ENCODE results near the gene CYP2E1. TPM values are rescaled to one million over a fixed set of nuclear protein-coding genes. Genes with fewer than 3 reads are reported as not detected.

Gene CYP2E1
- total RNA-seq, 1 experiment from 2014 or later = 0.13 TPM

- Histone ChIP-seq H3K23me2 (ENCODE audit: insufficient read length, low read depth, low read length, poor library complexity, severe bottlenecking) (no peaks in the 10 kb centered on the region), H3K79me1 (ENCODE audit: insufficient read depth, low read depth, low read length, poor library complexity, severe bottlenecking) (no peaks in the 10 kb centered on the region), H3K27me3 (ENCODE audit: insufficient read depth, low read length) (no peaks in the 10 kb centered on the region; the same call in 1 of the 2 replicates), H3K4me1 (ENCODE audit: insufficient read depth, low read length) (no peaks in the 10 kb centered on the region), H2BK12ac (ENCODE audit: insufficient read length, low read depth, low read length) (no peak overlapping the region), H3K4me2 (ENCODE audit: insufficient read depth, insufficient read length, low read length) (no peak overlapping the region), H2BK20ac (ENCODE audit: low read depth, low read length, poor library complexity, severe bottlenecking) (no peak overlapping the region), H4K8ac (replicated peaks; ENCODE audit: insufficient read length, low read depth, low read length) (no peak overlapping the region), H3K79me2 (ENCODE audit: insufficient read depth, low read length) (no peaks in the 10 kb centered on the region), H2BK5ac (ENCODE audit: insufficient read length, low read length) (no peak overlapping the region), H3K23ac (ENCODE audit: insufficient read length, low read depth, low read length) (no peak overlapping the region), H2BK120ac (ENCODE audit: low read depth, low read length, poor library complexity, severe bottlenecking) (no peak overlapping the region), H3K4ac (ENCODE audit: low read depth, low read length) (no peak overlapping the region), H4K91ac (ENCODE audit: insufficient read length, low read depth, low read length) (no peak overlapping the region), H2AK5ac (ENCODE audit: insufficient read length, low read length) (no peak overlapping the region), H3K27ac (ENCODE audit: insufficient read length, low read depth, low read length) (no peak overlapping the region), H2BK15ac (ENCODE audit: low read depth, low read length) (no peak overlapping the region), H3K14ac (ENCODE audit: insufficient read depth, low read length) (no peak overlapping the region), H2AFZ (ENCODE audit: low read length) (no peak overlapping the region), H3K56ac (ENCODE audit: insufficient read length, low read depth, low read length) (no peak overlapping the region), H4K5ac (ENCODE audit: insufficient read length, low read depth, low read length) (no peak overlapping the region), H3K9ac (ENCODE audit: extremely low read depth, insufficient read length, low read length) (no peak overlapping the region), H3K9me3 (ENCODE audit: control insufficient read depth, low read depth, low read length) (peaks cover 90% of the 10 kb centered on the region), H4K20me1 (ENCODE audit: control insufficient read depth, insufficient read depth, insufficient read length) (no peaks in the 10 kb centered on the region), H3K18ac (ENCODE audit: insufficient read length, low read depth, low read length) (no peak overlapping the region), H3T11ph (ENCODE audit: low read length) (no peak overlapping the region)
- WGBS (ENCODE audit: extremely low coverage, insufficient read length, low lambda C conversion rate) = no CpG with 5 or more reads among the region's 50 CpGs
- Mint-ChIP-seq H3K27ac (no peak overlapping the region), H3K4me3 (no peak overlapping the region), H3K27me3 (ENCODE audit: low read depth) (no peaks in the 10 kb centered on the region; the same call in none of the 2 replicates), H3K36me3 (ENCODE audit: insufficient read depth in 1 of 3, low read depth in 3 of 3) (peaks cover 5 to 16% (median 12%) of the 10 kb centered on the region in 3 experiments; a peak in 5 of 7 replicates), H3K9me3 (peaks cover 88% of the 10 kb centered on the region in 2 experiments), H3K4me1 (no peaks in the 10 kb centered on the region)
- no peak for TF ChIP-seq CTCF (conservative IDR thresholded peaks at IDR 0.05)
- DNase-seq = no peak
These were observed 1.2 kb downstream of the CYP2E1 start for GRCh38 chr10:133528296-133528844.
